ENCODE measurements around the gene MAGOH.
A peak's percentile ranks its signal among the peaks of the same experiment; 100 is the strongest.
"Not testable (repeated sequence)": the region's sequence is repeated elsewhere in the genome, so short reads cannot be mapped to it uniquely, and the experiment has no call there.

MAGOH gene

GRCh38 chr1:53186533-53186932 is 51.8 kb downstream of the MAGOH start:
- DNase-seq (ENCODE audit: low read depth in 2 of 2) = no peak

- not testable (repeated sequence) for DNase-seq (ENCODE audit: low read depth in 2 of 2)
Measured at GRCh38 chr1:53185955-53186297, 52.4 kb downstream of the MAGOH start.

- no peak for DNase-seq (ENCODE audit: low read depth in 2 of 2)
Measured at GRCh38 chr1:53183095-53183990, 55.0 kb downstream of the MAGOH start.

GRCh38 chr1:53182716-53183094 is 55.6 kb downstream of the MAGOH start:
- no peak for DNase-seq (ENCODE audit: low read depth in 2 of 2)

GRCh38 chr1:53182111-53182593 is 56.2 kb downstream of the MAGOH start:
- DNase-seq (ENCODE audit: low read depth in 2 of 2) = peak; percentile 56 to 58

GRCh38 chr1:53180951-53181350 is 57.4 kb downstream of the MAGOH start:
- no peak for DNase-seq (ENCODE audit: low read depth in 2 of 2)

GRCh38 chr1:53180226-53180625 is 58.1 kb downstream of the MAGOH start:
- no peak for DNase-seq (ENCODE audit: low read depth in 2 of 2)
